GM10248 (cell line): ENCODE measurements around the gene HSBP1.

Experiments
- CTCF ChIA-PET: fragments of 300-600 bp; sonication (Branson Sonifier 250); formaldehyde crosslinking; extraction: SDS; loops from one replicate; lab custom pipeline; 2021; ENCODE audit warnings: antibody characterized with exemption; lab: Yijun Ruan, JAX
- POLR2A ChIA-PET: fragments of 350-650 bp; sonication (Branson Sonifier 250); formaldehyde crosslinking; extraction: SDS; loops from one replicate; lab custom pipeline; 2020; ENCODE audit warnings: antibody characterized with exemption; lab: Yijun Ruan, JAX
- DNase-seq: peaks from one replicate; pipeline ENCODE4 v3.0.0; 2012; ENCODE audit errors: extremely low spot score
- TF ChIP-seq, protein P1 (sequence below): IDR thresholded peaks from 2 replicates; pipeline ENCODE4 v1.5.1; 2012; ENCODE audit warnings: mild to moderate bottlenecking, low read depth; ENCODE audit errors: extremely low read depth, missing control alignments, control extremely low read depth

HSBP1 gene

GRCh38 chr16:83802135-83802534, 5.6 kb upstream of the HSBP1 start:
- TF ChIP-seq, protein P1, sequence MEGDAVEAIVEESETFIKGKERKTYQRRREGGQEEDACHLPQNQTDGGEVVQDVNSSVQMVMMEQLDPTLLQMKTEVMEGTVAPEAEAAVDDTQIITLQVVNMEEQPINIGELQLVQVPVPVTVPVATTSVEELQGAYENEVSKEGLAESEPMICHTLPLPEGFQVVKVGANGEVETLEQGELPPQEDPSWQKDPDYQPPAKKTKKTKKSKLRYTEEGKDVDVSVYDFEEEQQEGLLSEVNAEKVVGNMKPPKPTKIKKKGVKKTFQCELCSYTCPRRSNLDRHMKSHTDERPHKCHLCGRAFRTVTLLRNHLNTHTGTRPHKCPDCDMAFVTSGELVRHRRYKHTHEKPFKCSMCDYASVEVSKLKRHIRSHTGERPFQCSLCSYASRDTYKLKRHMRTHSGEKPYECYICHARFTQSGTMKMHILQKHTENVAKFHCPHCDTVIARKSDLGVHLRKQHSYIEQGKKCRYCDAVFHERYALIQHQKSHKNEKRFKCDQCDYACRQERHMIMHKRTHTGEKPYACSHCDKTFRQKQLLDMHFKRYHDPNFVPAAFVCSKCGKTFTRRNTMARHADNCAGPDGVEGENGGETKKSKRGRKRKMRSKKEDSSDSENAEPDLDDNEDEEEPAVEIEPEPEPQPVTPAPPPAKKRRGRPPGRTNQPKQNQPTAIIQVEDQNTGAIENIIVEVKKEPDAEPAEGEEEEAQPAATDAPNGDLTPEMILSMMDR = no peak
- POLR2A ChIA-PET = no interaction called here
- DNase-seq = no peak
- CTCF ChIA-PET = no interaction called here

- TF ChIP-seq, protein P1 = no peak
Measured at GRCh38 chr16:83802554-83803205, 5.1 kb upstream of the HSBP1 start.

DNA sequence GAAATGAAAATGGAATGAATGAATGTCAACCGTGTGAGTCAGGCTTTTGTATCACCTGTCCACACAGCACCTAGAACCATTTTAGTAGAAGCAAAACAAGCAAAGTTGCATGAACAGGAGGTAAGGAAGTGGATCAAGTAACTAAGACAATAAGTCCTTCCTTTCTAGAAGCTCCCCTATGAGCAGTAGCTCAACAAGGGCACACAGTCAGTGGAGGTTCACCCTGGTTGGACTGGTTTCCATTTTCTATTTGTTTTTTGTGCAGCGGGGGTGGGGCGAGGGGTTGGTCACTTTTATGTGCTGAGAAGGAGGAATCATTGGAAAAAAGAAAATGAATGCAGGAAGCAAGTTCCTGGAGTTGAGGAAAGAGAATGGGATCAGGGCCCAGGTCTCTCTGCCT, 4.0 kb upstream of the HSBP1 start:
- ChIA-PET POLR2A (no interaction called here), CTCF (no interaction called here)
- TF ChIP-seq, protein P1 = no peak
- no peak for DNase-seq

More at GRCh38 chr16:83802554-83803205, 5.1 kb upstream of the HSBP1 start:
- CTCF ChIA-PET = no interaction called here
- POLR2A ChIA-PET = no interaction called here
- no peak for DNase-seq

GRCh38 chr16:83804366-83804765, 3.4 kb upstream of the HSBP1 start:
- POLR2A ChIA-PET = no interaction called here
- DNase-seq = no peak
- CTCF ChIA-PET = no interaction called here
- TF ChIP-seq, protein P1 = no peak

DNA sequence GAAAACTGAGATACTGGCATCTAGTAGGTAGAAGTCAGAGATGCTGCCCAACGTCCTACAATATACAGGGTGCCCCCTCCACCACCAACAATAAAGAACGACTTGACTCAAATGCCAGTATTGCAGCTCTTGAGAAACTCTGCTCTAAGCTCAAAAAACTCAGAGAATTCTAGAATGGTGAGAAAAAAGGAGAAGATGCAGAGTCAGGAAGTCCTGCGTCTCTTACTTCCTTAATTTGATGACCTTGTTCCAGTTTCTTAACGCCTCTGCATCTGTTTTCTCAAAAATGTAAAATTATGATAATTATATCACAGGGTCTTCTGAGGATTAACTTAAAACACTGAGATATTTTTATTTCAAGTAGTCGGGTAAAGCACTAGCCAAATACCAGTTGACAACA, 1.7 kb upstream of the HSBP1 start:
- DNase-seq = peak; percentile 56
- CTCF ChIA-PET = no interaction called here
- POLR2A ChIA-PET = no interaction called here
- TF ChIP-seq, protein P1 = no peak

- POLR2A ChIA-PET = no interaction called here
- no peak for DNase-seq
- TF ChIP-seq, protein P1 = no peak
- CTCF ChIA-PET = no interaction called here
Measured at GRCh38 chr16:83806731-83807130, 1.0 kb upstream of the HSBP1 start.

DNA sequence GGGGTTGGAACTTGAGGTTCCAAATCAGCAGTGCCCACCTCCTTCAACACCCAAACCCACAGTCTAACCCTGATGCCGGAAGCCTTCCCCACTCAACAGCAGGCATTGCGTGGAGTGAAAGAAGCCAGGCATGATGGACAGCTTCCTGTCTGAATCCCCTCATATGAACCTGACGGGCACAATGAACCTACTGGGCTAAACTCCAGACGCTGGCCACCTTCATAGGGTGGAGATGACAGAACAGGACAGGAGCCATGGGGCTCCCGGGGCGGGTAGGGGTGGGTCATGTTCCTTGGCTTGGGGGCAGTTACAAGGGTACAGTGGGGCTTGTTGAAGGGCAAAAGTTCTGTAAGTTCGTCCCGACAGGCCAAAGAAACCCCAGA, 460 bp upstream of the HSBP1 start:
- POLR2A ChIA-PET = no interaction called here

More for the DNA sequence above, 460 bp upstream of the HSBP1 start:
- TF ChIP-seq, protein P1 = no peak
- no peak for DNase-seq
- CTCF ChIA-PET = interaction anchor here (1.4 to 2.0 kb wide), 2 partner anchors 9 to 19 kb away, joined by 3 to 5 read pairs; no protein-coding TSS in a partner anchor
